NCI-H2227 treated with DMSO at 0.1 percent for 48 hours (cell line): ENCODE data around the gene SNCG.
"Not testable (repeated sequence)": the region's sequence is repeated elsewhere in the genome, so short reads cannot be mapped to it uniquely, and the experiment has no call there.

ENCODE experiments used
- DNase-seq: peaks from one replicate; lab custom pipeline; 2025; lab: John Stamatoyannopoulos, UW

SNCG gene

GRCh38 chr10:86958116-86958900 lies at the start of gene SNCG:
SNCG (plus strand) TSS chr10:86958599; CDS start chr10:86958698, 99 bp downstream.
- DNase-seq, result peak; percentile 29

GRCh38 chr10:86914734-86915133 lies 43.7 kb upstream of the SNCG start:
- no peak for DNase-seq

- DNase-seq, result no peak
These were observed 40.4 kb upstream of the SNCG start for GRCh38 chr10:86918022-86918471.

GRCh38 chr10:86922553-86922961 lies 35.8 kb upstream of the SNCG start:
- DNase-seq, result no peak

- DNase-seq, result no peak
These were observed 28.7 kb upstream of the SNCG start for GRCh38 chr10:86929468-86930380.

- DNase-seq, result no peak
These were observed 26.5 kb upstream of the SNCG start for GRCh38 chr10:86931872-86932271.

GRCh38 chr10:86932674-86933073 lies 25.7 kb upstream of the SNCG start:
- no peak for DNase-seq

GRCh38 chr10:86934162-86934711 lies 24.2 kb upstream of the SNCG start:
- not testable (repeated sequence) for DNase-seq

- no peak for DNase-seq
These were observed 21.5 kb upstream of the SNCG start for GRCh38 chr10:86936661-86937501.

- DNase-seq, result no peak
These were observed 20.8 kb upstream of the SNCG start for GRCh38 chr10:86937502-86938154.

- DNase-seq, result no peak
These were observed 20.1 kb upstream of the SNCG start for GRCh38 chr10:86938260-86938659.

GRCh38 chr10:86940076-86940475 lies 18.3 kb upstream of the SNCG start:
- DNase-seq, result not testable (repeated sequence)

GRCh38 chr10:86940677-86941076 lies 17.7 kb upstream of the SNCG start:
- DNase-seq, result no peak

- no peak for DNase-seq
These were observed 17.0 kb upstream of the SNCG start for GRCh38 chr10:86941426-86941825.

GRCh38 chr10:86941991-86942421 lies 16.4 kb upstream of the SNCG start:
- DNase-seq, result no peak

- DNase-seq, result no peak
These were observed 15.7 kb upstream of the SNCG start for GRCh38 chr10:86942441-86943315.

- no peak for DNase-seq
These were observed 14.9 kb upstream of the SNCG start for GRCh38 chr10:86943316-86944030.

GRCh38 chr10:86944031-86944419 lies 14.4 kb upstream of the SNCG start:
- no peak for DNase-seq

GRCh38 chr10:86944471-86944870 lies 13.9 kb upstream of the SNCG start:
- DNase-seq, result no peak
